Lung (tissue), 12 donors: ENCODE measurements around the gene AFAP1L2. TPM values are rescaled to one million over a fixed set of nuclear protein-coding genes. Genes with fewer than 3 reads are reported as not detected.

Source experiments
- ATAC-seq: fragments of 200-7000 bp; cut with Tn5 transposase; one replicate; pipeline ENCODE4 v1.9.1; 2020; ENCODE audit warnings: moderate number of reproducible peaks; ENCODE audit not compliant: insufficient read depth, low FRiP score
- DNase-seq, 3 donors: peaks; one replicate each; pipeline ENCODE4 v3.0.0-alpha.2; 2013 to 2017
- H3K27ac ChIP-seq, 2 donors: one replicate each; pipeline ENCODE4 v1.5.1; 2013; ENCODE audit warnings: mild to moderate bottlenecking in 2 of 2, moderate library complexity in 2 of 2, control low read depth in 1 of 2, inconsistent platforms in 1 of 2, low read depth in 1 of 2, low read length in 1 of 2
- H3K27me3 ChIP-seq, 3 donors: one replicate each; pipeline ENCODE4 v1.5.1; 2013; ENCODE audit warnings: low read length in 2 of 3; ENCODE audit not compliant: control insufficient read depth in 3 of 3, insufficient read depth in 3 of 3
- H3K36me3 ChIP-seq, 4 donors: one replicate each; pipeline ENCODE4 v1.5.1; 2013; ENCODE audit warnings: low read length in 4 of 4, mild to moderate bottlenecking in 1 of 4, moderate library complexity in 1 of 4; ENCODE audit not compliant: control insufficient read depth in 4 of 4, insufficient read depth in 4 of 4
- H3K4me1 ChIP-seq, 5 donors: one replicate each; pipeline ENCODE4 v1.5.1; 2013; ENCODE audit warnings: low read length in 5 of 5, mild to moderate bottlenecking in 2 of 5, moderate library complexity in 1 of 5; ENCODE audit not compliant: control insufficient read depth in 5 of 5, insufficient read depth in 5 of 5
- H3K4me3 ChIP-seq: one replicate; pipeline ENCODE4 v1.5.1; 2013; ENCODE audit warnings: mild to moderate bottlenecking, control low read depth, moderate library complexity
- H3K9ac ChIP-seq, 2 donors: one replicate each; pipeline ENCODE4 v1.5.1; 2013; ENCODE audit warnings: low read length in 2 of 2, control low read depth in 1 of 2; ENCODE audit not compliant: insufficient read depth in 1 of 2
- H3K9me3 ChIP-seq, 4 donors: one replicate each; pipeline ENCODE4 v1.5.1; 2013; ENCODE audit warnings: low read length in 3 of 4, mild to moderate bottlenecking in 1 of 4, moderate library complexity in 1 of 4; ENCODE audit not compliant: control insufficient read depth in 4 of 4, insufficient read depth in 3 of 4
- CTCF ChIP-seq: IDR thresholded peaks from 2 replicates; pipeline ENCODE4 v1.5.1; 2012; ENCODE audit warnings: mild to moderate bottlenecking; ENCODE audit errors: control extremely low read depth, extremely low read depth
- WGBS, 2 donors: extraction: QIAGEN DNeasy Blood & Tissue Kit; methylation state at CpG; one replicate each; pipeline ENCODE4 v1.1.7; 2013; 5-methylcytosine and 5-hydroxymethylcytosine counted together
- polyA plus RNA-seq, 2 donors: library from polyadenylated mRNA; stranded (reverse); fragments of 200-250 nt; gene quantifications; one replicate each; pipeline ENCODE4 v1.2.1, GENCODE V29; 2013
- total RNA-seq, 2 donors: library from RNA; depleted of rRNA in 1 of 2; stranded (reverse); fragments of >200 nt in 1 of 2; gene quantifications; one replicate each; pipeline ENCODE4 v1.2.1, GENCODE V29; 2014 to 2021
- donor health status: control.
- donor health status: control.
- donor health status: Bipolar disorder and iron deficiency.
- donor health status: healthy.
- donor health status: DM: yes; HTN: yes; CAD: no.

AFAP1L2 gene
- total and polyA plus RNA-seq, 4 donors, result 2.0 to 21.0 (median 5.8) TPM

GRCh38 chr10:114384601-114385000 lies 19.7 kb downstream of the AFAP1L2 start:
- ATAC-seq, result no peak
- Histone ChIP-seq H3K4me1 (peaks cover 0 to 7% (median 4%) of the 10 kb centered on the region in 5 donors), H3K27ac (no peak overlapping the region), H3K9ac (no peak overlapping the region), H3K36me3 (peaks cover 0 to 4% (median 0%) of the 10 kb centered on the region in 4 donors), H3K9me3 (peaks cover 0 to 4% (median 1%) of the 10 kb centered on the region in 4 donors), H3K4me3 (no peak overlapping the region), H3K27me3 (no peaks in the 10 kb centered on the region)
- no peak for TF ChIP-seq CTCF
- WGBS, 2 donors, result 89% methylated on average over 5 of the region's 5 CpGs
- DNase-seq, result no peak

DNA sequence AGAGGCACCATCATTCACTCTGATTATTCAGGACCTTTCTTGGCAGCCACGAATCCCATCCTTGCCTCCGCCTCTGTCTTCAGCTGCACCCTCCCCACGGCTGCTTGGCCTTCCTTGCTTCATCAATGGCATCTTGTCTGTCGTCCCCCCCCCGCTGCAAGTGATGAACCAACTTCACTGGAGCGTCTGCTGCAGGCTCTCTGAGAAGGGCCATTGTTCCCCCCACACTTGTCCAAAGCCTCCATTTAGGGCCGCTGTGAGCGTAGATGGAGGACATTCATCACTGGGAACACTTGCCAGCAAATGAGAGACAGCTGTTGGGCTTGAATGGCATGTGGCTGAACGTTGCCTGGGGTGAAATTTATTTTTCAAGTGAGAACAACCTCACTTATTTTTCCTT lies 20.1 kb downstream of the AFAP1L2 start:
- Histone ChIP-seq H3K36me3 (peaks cover 0 to 4% (median 0%) of the 10 kb centered on the region in 4 donors), H3K27ac (no peak overlapping the region), H3K27me3 (no peaks in the 10 kb centered on the region), H3K9ac (no peak overlapping the region), H3K4me3 (no peak overlapping the region), H3K9me3 (peaks cover 0 to 4% (median 1%) of the 10 kb centered on the region in 4 donors), H3K4me1 (peaks cover 0 to 7% (median 3%) of the 10 kb centered on the region in 5 donors)
- 85 to 91% methylated on average over 9 of the region's 9 CpGs for WGBS, 2 donors
- TF ChIP-seq CTCF, result no peak
- no peak for ATAC-seq
- no peak for DNase-seq

- TF ChIP-seq CTCF, result no peak
- H3K36me3 ChIP-seq, result peaks cover 0 to 4% (median 0%) of the 10 kb centered on the region in 4 donors
- H3K9ac ChIP-seq, result no peak overlapping the region
- no peak overlapping the region for H3K27ac ChIP-seq
- 93% methylated on average over 5 of the region's 5 CpGs for WGBS, 2 donors
- no peak overlapping the region for H3K4me3 ChIP-seq
- no peak for DNase-seq
- H3K27me3 ChIP-seq, result no peaks in the 10 kb centered on the region
- no peak for ATAC-seq
- H3K4me1 ChIP-seq, result peaks cover 0 to 20% (median 15%) of the 10 kb centered on the region in 5 donors
- peaks cover 0 to 4% (median 1%) of the 10 kb centered on the region in 4 donors for H3K9me3 ChIP-seq
Measured at GRCh38 chr10:114380797-114381196, 23.5 kb downstream of the AFAP1L2 start.

GRCh38 chr10:114380060-114380459 lies 24.2 kb downstream of the AFAP1L2 start:
- WGBS, 2 donors, result 89 to 91% methylated on average over 1 of the region's 1 CpG
- Histone ChIP-seq H3K36me3 (peaks cover 0 to 4% (median 0%) of the 10 kb centered on the region in 4 donors), H3K9ac (no peak overlapping the region), H3K4me3 (no peak overlapping the region), H3K9me3 (peaks cover 0 to 3% (median 1%) of the 10 kb centered on the region in 4 donors), H3K27ac (no peak overlapping the region), H3K27me3 (no peaks in the 10 kb centered on the region), H3K4me1 (peaks cover 0 to 25% (median 15%) of the 10 kb centered on the region in 5 donors)
- no peak for TF ChIP-seq CTCF
- ATAC-seq (no peak), DNase-seq (no peak)
